ENCODE measurements around the gene GRIA4. TPM values are rescaled to one million over a fixed set of nuclear protein-coding genes. Genes with fewer than 3 reads are reported as not detected.
A peak's percentile ranks its signal among the peaks of the same experiment; 100 is the strongest.

Gene GRIA4
- polyA plus RNA-seq, 1 of the 3 experiments (the other 2 are of a cell fraction): 0.02 TPM

GRCh38 chr11:105968021-105968697 is 358.3 kb downstream of the GRIA4 start:
- no peak overlapping the region for H3K4me2 ChIP-seq
- H3K27me3 ChIP-seq (ENCODE audit: insufficient read depth): no peaks in the 10 kb centered on the region
- ChIA-PET CTCF (no interaction called here), POLR2A (no interaction called here)
- H3K27ac ChIP-seq (ENCODE audit: low read depth in 2 of 2, low read length in 1 of 2): peak overlapping the region in 1 of 2 experiments; percentile 64; a peak in 2 of 4 replicates
- H2AFZ ChIP-seq (ENCODE audit: low read depth): no peak overlapping the region; the same call in 1 of the 2 replicates
- H3F3A ChIP-seq (replicated peaks; ENCODE audit: insufficient read depth): no peaks in the 10 kb centered on the region
- no peak for DNase-seq
- no peak overlapping the region for H3K4me3 ChIP-seq (ENCODE audit: low read depth in 2 of 2, low read length in 1 of 2)
- no peaks in the 10 kb centered on the region for H4K20me1 ChIP-seq (ENCODE audit: insufficient read depth)
- 74% methylated on average over 3 of the region's 3 CpGs for WGBS (ENCODE audit: low lambda C conversion rate)
- H3K36me3 ChIP-seq (replicated peaks in 1 of 2; ENCODE audit: control insufficient read depth in 1 of 2, insufficient read depth in 2 of 2, low read length in 1 of 2): no peaks in the 10 kb centered on the region
- no peak overlapping the region for H3K9ac ChIP-seq
- H3K4me1 ChIP-seq (ENCODE audit: control insufficient read depth in 1 of 2, insufficient read depth in 2 of 2, low read depth in 1 of 2, low read length in 1 of 2): no peaks in the 10 kb centered on the region; a peak in 1 of 4 replicates
- no peaks in the 10 kb centered on the region for H3K9me2 ChIP-seq
- H3K9me3 ChIP-seq: no peaks in the 10 kb centered on the region
- no peaks in the 10 kb centered on the region for H3K79me2 ChIP-seq (ENCODE audit: insufficient read depth)
- no peak for TF ChIP-seq RFX5 (IDR thresholded peaks at IDR 0.05; ENCODE audit: low read length)
- TF ChIP-seq JUND (IDR thresholded peaks at IDR 0.05): peak; percentile 79
- no peak for TF ChIP-seq GATA2 (CRISPR knock-in tag; IDR thresholded peaks at IDR 0.05)
- no peak for TF ChIP-seq USF1 (IDR thresholded peaks at IDR 0.05; ENCODE audit: borderline replicate concordance, low read depth)
- TF ChIP-seq NFIC (IDR thresholded peaks at IDR 0.05; ENCODE audit: borderline replicate concordance): no peak
- TF ChIP-seq FOXM1 (IDR thresholded peaks at IDR 0.05; ENCODE audit: low read depth): no peak
- TF ChIP-seq FOSL2 (IDR thresholded peaks at IDR 0.05; ENCODE audit: borderline replicate concordance, low read depth): peak; percentile 84; the same call in 1 of the 2 replicates
- no peak for TF ChIP-seq CTCF (IDR thresholded peaks at IDR 0.05)
- TF ChIP-seq POLR2AphosphoS5 (IDR thresholded peaks at IDR 0.05; ENCODE audit: low read depth, low read length): peak; percentile 50; the same call in 1 of the 2 replicates
- TF ChIP-seq TEAD4 (IDR thresholded peaks at IDR 0.05; ENCODE audit: borderline replicate concordance, insufficient read depth): no peak
- no peak for TF ChIP-seq TAF1 (IDR thresholded peaks at IDR 0.05; ENCODE audit: borderline replicate concordance, low read depth, low read length)
- no peak for TF ChIP-seq MXI1 (IDR thresholded peaks at IDR 0.05; ENCODE audit: low read depth, low read length)
- no peak for TF ChIP-seq USF2 (IDR thresholded peaks at IDR 0.05; ENCODE audit: borderline replicate concordance, low read depth, low read length)
- peak; percentile 88 for TF ChIP-seq TCF12 (IDR thresholded peaks at IDR 0.05)
- no peak for TF ChIP-seq SIN3A (IDR thresholded peaks at IDR 0.05; ENCODE audit: borderline replicate concordance, low read depth, low read length)
- TF ChIP-seq SMC3 (IDR thresholded peaks at IDR 0.05; ENCODE audit: low read depth, low read length): no peak
- no peak for TF ChIP-seq EP300 (IDR thresholded peaks at IDR 0.05; ENCODE audit: borderline replicate concordance in 1 of 2, low read depth in 1 of 2, low read length in 1 of 2)
- TF ChIP-seq RCOR1 (IDR thresholded peaks at IDR 0.05; ENCODE audit: low read length): no peak
- TF ChIP-seq CHD2 (IDR thresholded peaks at IDR 0.05; ENCODE audit: low read length, partially characterized antibody): no peak
- TF ChIP-seq RAD21 (IDR thresholded peaks at IDR 0.05; ENCODE audit: low read length): no peak
- no peak for TF ChIP-seq IRF3 (IDR thresholded peaks at IDR 0.05; ENCODE audit: low read depth, low read length)
- TF ChIP-seq PBX3 (IDR thresholded peaks at IDR 0.05): peak; percentile 80
- TF ChIP-seq RXRA (IDR thresholded peaks at IDR 0.05; ENCODE audit: borderline replicate concordance, low read depth): no peak
- 0 out of 2 replicates have a peak, but pooled peaks have one; percentile 31 for TF ChIP-seq MAX (IDR thresholded peaks at IDR 0.05; ENCODE audit: low read depth)
- TF ChIP-seq ZBTB33 (IDR thresholded peaks at IDR 0.05; ENCODE audit: borderline replicate concordance, low read depth): no peak
- TF ChIP-seq NRF1 (IDR thresholded peaks at IDR 0.05; ENCODE audit: low read depth, low read length): no peak

All from SK-N-SH (cell line).